K562 (cell line): ENCODE measurements around the gene CATSPER1. TPM values are rescaled to one million over a fixed set of nuclear protein-coding genes. Genes with fewer than 3 reads are reported as not detected.

Experiments used
- KAT8 ChIP-seq: fragments of 450-650 bp; IDR thresholded peaks from 2 replicates; pipeline ENCODE4 v1.6.1; 2016; ENCODE audit warnings: low read depth, mild to moderate bottlenecking
- KLF10 ChIP-seq: fragments of 250-450 bp; sonication (Bioruptor Pico); IDR thresholded peaks from 2 replicates; pipeline ENCODE4 v1.6.1; 2021; ENCODE audit warnings: matching md5 sums
- LARP7 ChIP-seq: fragments of 450-650 bp; IDR thresholded peaks from 2 replicates; pipeline ENCODE4 v1.6.1; 2016
- MAZ ChIP-seq, 2 experiments: fragments of 450-650 bp in 1 of 2; sonication (generic) in 1 of 2; formaldehyde crosslinking; IDR thresholded peaks in 1 of 2; conservative IDR thresholded peaks in 1 of 2; 2 replicates each; pipeline versions ENCODE4 v1.4.0 to v1.5.0; 2020; ENCODE audit warnings: mild to moderate bottlenecking in 1 of 2, missing genetic modification reagents in 1 of 2
- PPARD ChIP-seq: fragments of 250-450 bp; sonication (Bioruptor Pico); IDR thresholded peaks from 2 replicates; pipeline ENCODE4 v1.8.0; 2022; ENCODE audit warnings: inconsistent platforms, mild to moderate bottlenecking, moderate library complexity
- SRF ChIP-seq, 2 experiments: fragments of 250-450, 450-650 bp in 1 of 2; sonication (Bioruptor Pico) in 1 of 2; sonication (generic) in 1 of 2; formaldehyde crosslinking; IDR thresholded peaks; 2 replicates each; pipeline versions ENCODE4 v1.5.0 to v1.5.1; 2020 to 2022; ENCODE audit warnings: mild to moderate bottlenecking in 1 of 2, missing genetic modification reagents in 1 of 2
- TCF7L2 ChIP-seq: fragments of 150-350 bp; IDR thresholded peaks from 2 replicates; pipeline ENCODE4 v1.6.1; 2016; ENCODE audit warnings: low read depth, mild to moderate bottlenecking, low read length, moderate library complexity
- TCFL5 ChIP-seq: fragments of 250-450 bp; sonication (Bioruptor Pico); conservative IDR thresholded peaks from 2 replicates; pipeline ENCODE4 v1.6.1; 2021; ENCODE audit warnings: mild to moderate bottlenecking, moderate library complexity, matching md5 sums
- THRA ChIP-seq: fragments of 450-650 bp; IDR thresholded peaks from 2 replicates; pipeline ENCODE4 v1.6.1; 2017; ENCODE audit warnings: mild to moderate bottlenecking, moderate library complexity
- TSC22D4 ChIP-seq: fragments of 450-650 bp; IDR thresholded peaks from 2 replicates; pipeline ENCODE4 v1.6.1; 2016; ENCODE audit warnings: missing genetic modification characterization, missing biosample characterization, control low read depth
- U2AF1 ChIP-seq: fragments of 200-400 bp; formaldehyde crosslinking; optimal IDR thresholded peaks from 2 replicates; pipeline ENCODE3; 2017; ENCODE audit warnings: mild to moderate bottlenecking, low read depth, low read length, moderate library complexity
- USF2 ChIP-seq: sonication (generic); formaldehyde crosslinking; IDR thresholded peaks from 2 replicates; pipeline ENCODE4 v1.5.0; 2020; ENCODE audit warnings: missing genetic modification reagents
- ZNF561 ChIP-seq: fragments of 450-650 bp; formaldehyde crosslinking; conservative IDR thresholded peaks from 2 replicates; pipeline ENCODE4 v1.4.0; 2020; ENCODE audit warnings: mild to moderate bottlenecking, moderate library complexity
- ZNF668 ChIP-seq: fragments of 250-450 bp; sonication (Bioruptor Pico); IDR thresholded peaks from 2 replicates; pipeline ENCODE4 v1.8.0; 2022; ENCODE audit warnings: mild to moderate bottlenecking, inconsistent platforms
- polyA plus RNA-seq, 8 experiments: library from polyadenylated mRNA; depleted of rRNA in 4 of 8; stranded (reverse) in 5 of 8; unstranded in 3 of 8; fragments of >200 nt; fragmentation: Nextera tagmentation in 2 of 8; fragmentation: Illumina TruSeq in 1 of 8; extraction: Ambion mirVana in 2 of 8; extraction: Trizol in 1 of 8; gene quantifications; 2 replicates each; pipeline versions ENCODE4 v1.2.1 to v1.2.3, GENCODE V29; 2011 to 2014; ENCODE audit warnings: inconsistent platforms in 1 of 8, missing spikeins in 1 of 8
- total RNA-seq, 7 experiments: library from RNA; depleted of rRNA in 6 of 7; stranded (reverse); fragments of >200 nt in 6 of 7; fragmentation: Illumina TruSeq in 2 of 7; extraction: Trizol in 2 of 7; gene quantifications; 2 replicates each; pipeline versions ENCODE4 v1.2.1 to v1.2.3, GENCODE V29; 2011 to 2021; ENCODE audit warnings: low replicate concordance in 1 of 7
- TF ChIP-seq, protein P1 (sequence below): fragments of 250-450 bp; sonication (Bioruptor Pico); IDR thresholded peaks from 2 replicates; pipeline ENCODE4 v1.9.0; 2021; ENCODE audit warnings: mild to moderate bottlenecking, inconsistent platforms
- TF ChIP-seq, protein P2 (sequence below): sonication (generic); formaldehyde crosslinking; IDR thresholded peaks from 2 replicates; pipeline ENCODE4 v1.8.1; 2023; ENCODE audit warnings: mild to moderate bottlenecking, missing genetic modification reagents
- TF ChIP-seq, protein P3 (sequence below): sonication (generic); formaldehyde crosslinking; IDR thresholded peaks from 2 replicates; pipeline ENCODE4 v1.8.1; 2023; ENCODE audit warnings: mild to moderate bottlenecking, missing genetic modification reagents, moderate library complexity
- TF ChIP-seq, protein P4 (sequence below): IDR thresholded peaks from 2 replicates; pipeline ENCODE4 v1.6.1; 2011; ENCODE audit not compliant: insufficient read length; ENCODE audit errors: extremely low read depth

Gene CATSPER1
- total and polyA plus RNA-seq, 9 of the 15 experiments (the other 6 are each of a cell fraction or from before 2014, with no cell fraction given) = 0.21 to 3.3 (median 0.76) TPM

GRCh38 chr11:65988791-65989592 is 37.3 kb downstream of the CATSPER1 start (continued):
- TF ChIP-seq, protein P1, sequence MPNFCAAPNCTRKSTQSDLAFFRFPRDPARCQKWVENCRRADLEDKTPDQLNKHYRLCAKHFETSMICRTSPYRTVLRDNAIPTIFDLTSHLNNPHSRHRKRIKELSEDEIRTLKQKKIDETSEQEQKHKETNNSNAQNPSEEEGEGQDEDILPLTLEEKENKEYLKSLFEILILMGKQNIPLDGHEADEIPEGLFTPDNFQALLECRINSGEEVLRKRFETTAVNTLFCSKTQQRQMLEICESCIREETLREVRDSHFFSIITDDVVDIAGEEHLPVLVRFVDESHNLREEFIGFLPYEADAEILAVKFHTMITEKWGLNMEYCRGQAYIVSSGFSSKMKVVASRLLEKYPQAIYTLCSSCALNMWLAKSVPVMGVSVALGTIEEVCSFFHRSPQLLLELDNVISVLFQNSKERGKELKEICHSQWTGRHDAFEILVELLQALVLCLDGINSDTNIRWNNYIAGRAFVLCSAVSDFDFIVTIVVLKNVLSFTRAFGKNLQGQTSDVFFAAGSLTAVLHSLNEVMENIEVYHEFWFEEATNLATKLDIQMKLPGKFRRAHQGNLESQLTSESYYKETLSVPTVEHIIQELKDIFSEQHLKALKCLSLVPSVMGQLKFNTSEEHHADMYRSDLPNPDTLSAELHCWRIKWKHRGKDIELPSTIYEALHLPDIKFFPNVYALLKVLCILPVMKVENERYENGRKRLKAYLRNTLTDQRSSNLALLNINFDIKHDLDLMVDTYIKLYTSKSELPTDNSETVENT (CRISPR knock-in tag) = no peak
- TF ChIP-seq ZNF668 (CRISPR knock-in tag) = no peak
- no peak for TF ChIP-seq KLF10 (CRISPR knock-in tag)
- peak in 1 of 2 experiments; percentile 73; a peak in 2 of 4 replicates for TF ChIP-seq MAZ (CRISPR knock-in tag; conservative IDR thresholded peaks at IDR 0.05 in 1 of 2, IDR thresholded peaks at IDR 0.05 in 1 of 2)
- TF ChIP-seq USF2 (CRISPR knock-in tag) = no peak
- TF ChIP-seq, protein P2, sequence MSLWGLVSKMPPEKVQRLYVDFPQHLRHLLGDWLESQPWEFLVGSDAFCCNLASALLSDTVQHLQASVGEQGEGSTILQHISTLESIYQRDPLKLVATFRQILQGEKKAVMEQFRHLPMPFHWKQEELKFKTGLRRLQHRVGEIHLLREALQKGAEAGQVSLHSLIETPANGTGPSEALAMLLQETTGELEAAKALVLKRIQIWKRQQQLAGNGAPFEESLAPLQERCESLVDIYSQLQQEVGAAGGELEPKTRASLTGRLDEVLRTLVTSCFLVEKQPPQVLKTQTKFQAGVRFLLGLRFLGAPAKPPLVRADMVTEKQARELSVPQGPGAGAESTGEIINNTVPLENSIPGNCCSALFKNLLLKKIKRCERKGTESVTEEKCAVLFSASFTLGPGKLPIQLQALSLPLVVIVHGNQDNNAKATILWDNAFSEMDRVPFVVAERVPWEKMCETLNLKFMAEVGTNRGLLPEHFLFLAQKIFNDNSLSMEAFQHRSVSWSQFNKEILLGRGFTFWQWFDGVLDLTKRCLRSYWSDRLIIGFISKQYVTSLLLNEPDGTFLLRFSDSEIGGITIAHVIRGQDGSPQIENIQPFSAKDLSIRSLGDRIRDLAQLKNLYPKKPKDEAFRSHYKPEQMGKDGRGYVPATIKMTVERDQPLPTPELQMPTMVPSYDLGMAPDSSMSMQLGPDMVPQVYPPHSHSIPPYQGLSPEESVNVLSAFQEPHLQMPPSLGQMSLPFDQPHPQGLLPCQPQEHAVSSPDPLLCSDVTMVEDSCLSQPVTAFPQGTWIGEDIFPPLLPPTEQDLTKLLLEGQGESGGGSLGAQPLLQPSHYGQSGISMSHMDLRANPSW (CRISPR knock-in tag) = no peak
- TF ChIP-seq LARP7 = no peak
- TF ChIP-seq, protein P3, sequence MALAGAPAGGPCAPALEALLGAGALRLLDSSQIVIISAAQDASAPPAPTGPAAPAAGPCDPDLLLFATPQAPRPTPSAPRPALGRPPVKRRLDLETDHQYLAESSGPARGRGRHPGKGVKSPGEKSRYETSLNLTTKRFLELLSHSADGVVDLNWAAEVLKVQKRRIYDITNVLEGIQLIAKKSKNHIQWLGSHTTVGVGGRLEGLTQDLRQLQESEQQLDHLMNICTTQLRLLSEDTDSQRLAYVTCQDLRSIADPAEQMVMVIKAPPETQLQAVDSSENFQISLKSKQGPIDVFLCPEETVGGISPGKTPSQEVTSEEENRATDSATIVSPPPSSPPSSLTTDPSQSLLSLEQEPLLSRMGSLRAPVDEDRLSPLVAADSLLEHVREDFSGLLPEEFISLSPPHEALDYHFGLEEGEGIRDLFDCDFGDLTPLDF (CRISPR knock-in tag) = peak; percentile 29; the same call in 1 of the 2 replicates
- TF ChIP-seq U2AF1 = no peak
- TF ChIP-seq THRA = no peak
- TF ChIP-seq PPARD (CRISPR knock-in tag) = no peak
- TF ChIP-seq SRF (CRISPR knock-in tag; IDR thresholded peaks at IDR 0.05) = 0 out of 4 replicates have a peak, but pooled peaks of 1 of the 2 experiments have one; percentile 9
- no peak for TF ChIP-seq ZNF561 (CRISPR knock-in tag)
- TF ChIP-seq TCFL5 (CRISPR knock-in tag) = no peak
- TF ChIP-seq, protein P4, sequence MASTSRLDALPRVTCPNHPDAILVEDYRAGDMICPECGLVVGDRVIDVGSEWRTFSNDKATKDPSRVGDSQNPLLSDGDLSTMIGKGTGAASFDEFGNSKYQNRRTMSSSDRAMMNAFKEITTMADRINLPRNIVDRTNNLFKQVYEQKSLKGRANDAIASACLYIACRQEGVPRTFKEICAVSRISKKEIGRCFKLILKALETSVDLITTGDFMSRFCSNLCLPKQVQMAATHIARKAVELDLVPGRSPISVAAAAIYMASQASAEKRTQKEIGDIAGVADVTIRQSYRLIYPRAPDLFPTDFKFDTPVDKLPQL = no peak
- TF ChIP-seq KAT8 = no peak
- no peak for TF ChIP-seq TCF7L2
- TF ChIP-seq TSC22D4 (tag) = no peak
